GM13977 (cell line): ENCODE measurements around the gene TMEM127.

Experiments used
- DNase-seq: peaks from one replicate; pipeline ENCODE4 v3.0.0; 2012; ENCODE audit warnings: low spot score
- CTCF ChIP-seq: IDR thresholded peaks from 2 replicates; pipeline ENCODE4 v1.5.1; 2012; ENCODE audit warnings: mild to moderate bottlenecking, control low read depth; ENCODE audit not compliant: insufficient read depth; ENCODE audit errors: extremely low read depth, missing control alignments
- in situ Hi-C: fragments of 300-500 bp; cut with MboI; formaldehyde crosslinking; loops from one replicate; pipeline ENCODE4 v1.12.0; 2022; ENCODE audit warnings: low sequenced_read_pairs, low pct_unique_long_range_greater_than_20kb, mixed read lengths, inconsistent platforms; ENCODE audit not compliant: unreplicated experiment

Gene TMEM127

GRCh38 chr2:96274355-96275056 is 8.7 kb upstream of the TMEM127 start:
- TF ChIP-seq CTCF = no peak
- no peak for DNase-seq
- in situ Hi-C loops = no loop called here

DNA sequence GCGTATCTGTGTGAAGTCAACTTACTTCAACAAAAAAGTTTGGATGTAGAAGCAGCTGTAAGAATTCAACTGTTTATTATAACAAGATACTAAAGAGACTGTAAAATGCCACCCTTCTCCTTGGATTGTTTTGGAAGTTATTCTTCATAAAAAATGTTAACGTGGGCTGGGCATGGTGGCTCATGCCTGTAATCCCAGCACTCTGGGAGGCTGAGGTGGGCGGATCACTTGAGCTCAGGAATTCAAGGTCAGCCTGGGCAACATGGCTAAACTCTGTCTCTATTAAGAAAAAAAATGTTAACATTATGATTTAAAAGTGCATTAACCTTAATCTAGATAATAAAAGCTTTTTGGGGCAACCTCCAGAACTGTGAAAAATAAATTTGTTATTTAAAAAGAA is 8.0 kb upstream of the TMEM127 start:
- no peak for DNase-seq
- in situ Hi-C loops = no loop called here
- TF ChIP-seq CTCF = no peak

GRCh38 chr2:96271995-96272394 is 6.2 kb upstream of the TMEM127 start:
- no peak for TF ChIP-seq CTCF
- in situ Hi-C loops = no loop called here
- DNase-seq = no peak

- peak; percentile 58 for TF ChIP-seq CTCF
- peak; percentile 53 for DNase-seq
- in situ Hi-C loops = no loop called here
These were observed 1.6 kb upstream of the TMEM127 start for GRCh38 chr2:96267159-96267971.

- in situ Hi-C loops = no loop called here
- DNase-seq = peak; percentile 57
- no peak for TF ChIP-seq CTCF
These were observed 403 bp downstream of the TMEM127 start for GRCh38 chr2:96265349-96265839.

DNA sequence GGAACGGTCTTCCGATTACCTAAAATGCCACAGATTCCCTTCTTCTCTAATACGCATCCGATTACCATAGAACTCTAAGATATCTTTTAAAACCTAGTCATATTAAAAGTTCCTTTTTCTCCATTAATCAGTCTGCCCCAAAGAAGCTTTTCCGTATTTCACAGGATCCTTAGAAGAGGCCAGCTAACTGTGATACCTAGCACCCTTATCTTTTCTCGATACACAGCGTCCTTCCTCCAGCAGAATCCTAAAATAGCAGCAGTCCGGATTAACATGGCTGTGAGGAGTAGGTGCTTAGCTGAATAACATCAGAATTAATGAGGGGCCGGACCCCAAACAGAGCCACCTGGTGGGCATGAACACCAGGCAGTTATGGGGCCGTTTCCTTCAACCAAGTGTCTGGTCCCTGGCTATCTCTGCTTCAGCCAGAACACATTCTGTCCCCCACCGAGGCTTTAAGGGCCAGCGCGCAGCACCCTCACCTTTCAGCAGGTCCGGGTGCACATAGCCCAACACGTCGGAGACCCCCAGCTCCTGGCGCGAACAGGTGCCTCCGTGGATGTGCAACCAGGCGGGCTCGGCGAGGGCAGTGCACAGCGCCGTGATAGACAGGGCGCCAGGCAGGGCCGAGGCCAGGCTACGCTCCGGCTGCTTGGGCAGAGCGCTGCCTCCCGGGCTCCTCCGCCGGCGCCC is 995 bp downstream of the TMEM127 start:
- in situ Hi-C loops = no loop called here
- peak; percentile 77 for DNase-seq

More for the DNA sequence above, 995 bp downstream of the TMEM127 start:
- TF ChIP-seq CTCF = peak; percentile 58
